ENCODE data around the gene ACTR2. TPM values are rescaled to one million over a fixed set of nuclear protein-coding genes. Genes with fewer than 3 reads are reported as not detected.
A peak's percentile ranks its signal among the peaks of the same experiment; 100 is the strongest.

ACTR2 gene
- total and polyA plus RNA-seq, 3 donors from 2014 or later: 49.2 to 80.1 (median 56.6) TPM

- DNase-seq: no peak
- WGBS, 2 donors: 88 to 93% methylated on average over 7 of the region's 7 CpGs
- H3K4me3 ChIP-seq: no peak overlapping the region
- H3K9me3 ChIP-seq: no peaks in the 10 kb centered on the region
- TF ChIP-seq CTCF (IDR thresholded peaks at IDR 0.05): no peak
- no peak for TF ChIP-seq POLR2A (IDR thresholded peaks at IDR 0.05)
- H3K36me3 ChIP-seq (ENCODE audit: low read depth, missing control alignments): no peaks in the 10 kb centered on the region
- H3K4me1 ChIP-seq: peaks cover 6% of the 10 kb centered on the region
- no peaks in the 10 kb centered on the region for H3K27me3 ChIP-seq
- no peak overlapping the region for H3K27ac ChIP-seq
- intact Hi-C loops (cut with DNase I; ENCODE audit: low total_unique reads): no loop called here
These were observed 84.0 kb downstream of the ACTR2 start for GRCh38 chr2:65311596-65311995.

GRCh38 chr2:65313126-65313953 lies 85.7 kb downstream of the ACTR2 start:
- no peaks in the 10 kb centered on the region for H3K36me3 ChIP-seq (ENCODE audit: low read depth, missing control alignments)
- no peak overlapping the region for H3K27ac ChIP-seq
- WGBS, 2 donors: 76 to 86% methylated on average over 49 to 52 of the region's 52 CpGs
- intact Hi-C loops (cut with DNase I; ENCODE audit: low total_unique reads): no loop called here
- H3K4me3 ChIP-seq: peak overlapping the region; percentile 18 to 20
- DNase-seq: no peak
- H3K27me3 ChIP-seq: no peaks in the 10 kb centered on the region
- peaks cover 6% of the 10 kb centered on the region for H3K4me1 ChIP-seq
- no peaks in the 10 kb centered on the region for H3K9me3 ChIP-seq
- TF ChIP-seq POLR2A (IDR thresholded peaks at IDR 0.05): no peak
- TF ChIP-seq CTCF (IDR thresholded peaks at IDR 0.05): no peak

- 62 to 80% methylated on average over 15 to 24 of the region's 24 CpGs for WGBS, 2 donors
- H3K27ac ChIP-seq: no peak overlapping the region
- DNase-seq: no peak
- no peaks in the 10 kb centered on the region for H3K27me3 ChIP-seq
- intact Hi-C loops (cut with DNase I; ENCODE audit: low total_unique reads): no loop called here
- H3K4me3 ChIP-seq: peak overlapping the region; percentile 18 to 20
- no peaks in the 10 kb centered on the region for H3K9me3 ChIP-seq
- H3K36me3 ChIP-seq (ENCODE audit: low read depth, missing control alignments): no peaks in the 10 kb centered on the region
- peaks cover 6% of the 10 kb centered on the region for H3K4me1 ChIP-seq
- TF ChIP-seq POLR2A (IDR thresholded peaks at IDR 0.05): no peak
- TF ChIP-seq CTCF (IDR thresholded peaks at IDR 0.05): no peak
These were observed 86.3 kb downstream of the ACTR2 start for GRCh38 chr2:65313954-65314256.

- H3K9me3 ChIP-seq: no peaks in the 10 kb centered on the region
- H3K36me3 ChIP-seq (ENCODE audit: low read depth, missing control alignments): no peaks in the 10 kb centered on the region
- no peak overlapping the region for H3K27ac ChIP-seq
- H3K4me1 ChIP-seq: peaks cover 3% of the 10 kb centered on the region
- no peak for DNase-seq
- H3K4me3 ChIP-seq: no peak overlapping the region
- 84 to 90% methylated on average over 8 of the region's 8 CpGs for WGBS, 2 donors
- intact Hi-C loops (cut with DNase I; ENCODE audit: low total_unique reads): no loop called here
- H3K27me3 ChIP-seq: no peaks in the 10 kb centered on the region
- TF ChIP-seq CTCF (IDR thresholded peaks at IDR 0.05): no peak
- TF ChIP-seq POLR2A (IDR thresholded peaks at IDR 0.05): no peak
These were observed 87.3 kb downstream of the ACTR2 start for GRCh38 chr2:65314801-65315441.
